LNCAP (cell line): ENCODE data around the gene SCART1.

Experiments used
- TF ChIP-seq, protein P1 (sequence below): fragments of 450-650 bp; IDR thresholded peaks from 2 replicates; pipeline ENCODE4 v1.5.1; 2017; ENCODE audit warnings: mild to moderate bottlenecking

The SCART1 gene

DNA sequence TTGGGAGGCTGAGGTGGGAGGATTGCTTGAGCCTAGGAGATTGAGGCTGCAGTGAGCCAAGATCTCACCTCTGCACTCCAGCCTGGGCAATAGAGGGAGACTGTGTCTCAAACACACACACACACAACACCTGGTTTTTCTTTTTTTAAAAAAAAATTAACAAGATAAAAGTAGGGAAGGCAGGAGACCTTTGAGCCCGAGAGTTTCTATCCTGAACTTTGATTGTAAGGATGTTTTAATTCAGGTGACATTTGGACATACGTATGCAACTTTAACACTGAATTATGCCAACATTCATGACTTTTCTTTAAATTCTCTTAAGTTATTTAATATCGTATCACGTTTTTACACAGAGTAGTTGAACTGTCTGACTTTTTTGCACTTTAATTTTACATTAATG lies 61.7 kb downstream of the SCART1 start:
- TF ChIP-seq, protein P1, sequence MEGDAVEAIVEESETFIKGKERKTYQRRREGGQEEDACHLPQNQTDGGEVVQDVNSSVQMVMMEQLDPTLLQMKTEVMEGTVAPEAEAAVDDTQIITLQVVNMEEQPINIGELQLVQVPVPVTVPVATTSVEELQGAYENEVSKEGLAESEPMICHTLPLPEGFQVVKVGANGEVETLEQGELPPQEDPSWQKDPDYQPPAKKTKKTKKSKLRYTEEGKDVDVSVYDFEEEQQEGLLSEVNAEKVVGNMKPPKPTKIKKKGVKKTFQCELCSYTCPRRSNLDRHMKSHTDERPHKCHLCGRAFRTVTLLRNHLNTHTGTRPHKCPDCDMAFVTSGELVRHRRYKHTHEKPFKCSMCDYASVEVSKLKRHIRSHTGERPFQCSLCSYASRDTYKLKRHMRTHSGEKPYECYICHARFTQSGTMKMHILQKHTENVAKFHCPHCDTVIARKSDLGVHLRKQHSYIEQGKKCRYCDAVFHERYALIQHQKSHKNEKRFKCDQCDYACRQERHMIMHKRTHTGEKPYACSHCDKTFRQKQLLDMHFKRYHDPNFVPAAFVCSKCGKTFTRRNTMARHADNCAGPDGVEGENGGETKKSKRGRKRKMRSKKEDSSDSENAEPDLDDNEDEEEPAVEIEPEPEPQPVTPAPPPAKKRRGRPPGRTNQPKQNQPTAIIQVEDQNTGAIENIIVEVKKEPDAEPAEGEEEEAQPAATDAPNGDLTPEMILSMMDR = no peak

DNA sequence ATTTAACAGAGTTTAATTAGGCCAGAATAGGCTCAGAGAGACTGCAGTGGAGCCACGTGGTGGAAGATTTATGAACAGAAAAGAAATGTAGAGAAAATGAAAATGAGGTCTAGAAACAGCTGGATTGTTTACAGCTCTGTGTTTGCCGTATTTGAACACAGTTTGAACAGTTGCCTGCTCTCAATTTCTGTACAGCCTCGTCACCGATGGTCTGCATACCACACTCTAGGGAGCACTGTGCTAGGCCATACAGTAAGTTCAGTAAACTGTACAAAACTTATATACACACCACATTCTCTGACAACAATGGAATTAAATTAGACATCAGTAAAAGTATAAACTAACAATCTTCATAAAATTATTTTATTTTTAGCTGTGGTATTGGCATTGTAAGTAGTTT lies 62.3 kb downstream of the SCART1 start:
- TF ChIP-seq, protein P1 = no peak
